ENCODE results near the gene NSFL1C. TPM values are rescaled to one million over a fixed set of nuclear protein-coding genes. Genes with fewer than 3 reads are reported as not detected.

The NSFL1C gene
- total RNA-seq, 1 donor from 2014 or later: 88.7 TPM

- Mint-ChIP-seq H3K27ac (no peak overlapping the region), H3K4me3 (ENCODE audit: low read depth) (no peak overlapping the region), H3K36me3 (ENCODE audit: insufficient read depth) (peaks cover 2% of the 10 kb centered on the region), H3K9me3 (ENCODE audit: low read depth) (peaks cover 22% of the 10 kb centered on the region), H3K4me1 (ENCODE audit: low read depth) (peaks cover 4% of the 10 kb centered on the region), H3K27me3 (peaks cover 16% of the 10 kb centered on the region)
- DNase-seq (ENCODE audit: low spot score, unreplicated experiment): no peak
- TF ChIP-seq CTCF (IDR thresholded peaks at IDR 0.05; ENCODE audit: unreplicated experiment): no peak
Observed at GRCh38 chr20:1496930-1497329, 30.3 kb upstream of the NSFL1C start.

- H3K27ac Mint-ChIP-seq: no peak overlapping the region
- peaks cover 19% of the 10 kb centered on the region for H3K27me3 Mint-ChIP-seq
- H3K9me3 Mint-ChIP-seq (ENCODE audit: low read depth): peaks cover 22% of the 10 kb centered on the region
- no peak for DNase-seq (ENCODE audit: low spot score, unreplicated experiment)
- no peaks in the 10 kb centered on the region for H3K4me1 Mint-ChIP-seq (ENCODE audit: low read depth)
- no peak overlapping the region for H3K4me3 Mint-ChIP-seq (ENCODE audit: low read depth)
- peaks cover 2% of the 10 kb centered on the region for H3K36me3 Mint-ChIP-seq (ENCODE audit: insufficient read depth)
- TF ChIP-seq CTCF (IDR thresholded peaks at IDR 0.05; ENCODE audit: unreplicated experiment): no peak
Observed at GRCh38 chr20:1494436-1494835, 27.8 kb upstream of the NSFL1C start.

GRCh38 chr20:1493536-1493935, 26.9 kb upstream of the NSFL1C start:
- H3K27ac Mint-ChIP-seq: no peak overlapping the region
- no peak overlapping the region for H3K4me3 Mint-ChIP-seq (ENCODE audit: low read depth)
- no peaks in the 10 kb centered on the region for H3K4me1 Mint-ChIP-seq (ENCODE audit: low read depth)
- H3K36me3 Mint-ChIP-seq (ENCODE audit: insufficient read depth): peaks cover 2% of the 10 kb centered on the region
- peaks cover 18% of the 10 kb centered on the region for H3K9me3 Mint-ChIP-seq (ENCODE audit: low read depth)
- DNase-seq (ENCODE audit: low spot score, unreplicated experiment): no peak
- TF ChIP-seq CTCF (IDR thresholded peaks at IDR 0.05; ENCODE audit: unreplicated experiment): no peak
- peaks cover 24% of the 10 kb centered on the region for H3K27me3 Mint-ChIP-seq

- Mint-ChIP-seq H3K9me3 (ENCODE audit: low read depth) (peaks cover 9% of the 10 kb centered on the region), H3K36me3 (ENCODE audit: insufficient read depth) (no peaks in the 10 kb centered on the region), H3K4me3 (ENCODE audit: low read depth) (no peak overlapping the region), H3K4me1 (ENCODE audit: low read depth) (no peaks in the 10 kb centered on the region), H3K27ac (no peak overlapping the region), H3K27me3 (peaks cover 30% of the 10 kb centered on the region)
- no peak for TF ChIP-seq CTCF (IDR thresholded peaks at IDR 0.05; ENCODE audit: unreplicated experiment)
- no peak for DNase-seq (ENCODE audit: low spot score, unreplicated experiment)
Observed at GRCh38 chr20:1491860-1492642, 25.4 kb upstream of the NSFL1C start.

- no peak within 1 kb of the TSS for H3K27ac Mint-ChIP-seq
- no peak for DNase-seq (ENCODE audit: low spot score, unreplicated experiment)
- H3K36me3 Mint-ChIP-seq (ENCODE audit: insufficient read depth): no peaks in the 10 kb centered on the region
- no peak within 1 kb of the TSS for H3K4me3 Mint-ChIP-seq (ENCODE audit: low read depth)
- peaks cover 4% of the 10 kb centered on the region for H3K4me1 Mint-ChIP-seq (ENCODE audit: low read depth)
- TF ChIP-seq CTCF (IDR thresholded peaks at IDR 0.05; ENCODE audit: unreplicated experiment): no peak
- peaks cover 2% of the 10 kb centered on the region for H3K9me3 Mint-ChIP-seq (ENCODE audit: low read depth)
- peaks cover 30% of the 10 kb centered on the region for H3K27me3 Mint-ChIP-seq
Observed at GRCh38 chr20:1491281-1491840, 24.7 kb upstream of the NSFL1C start, which contains the start of gene SIRPB2. SIRPB2 (minus strand) TSS chr20:1491420; CDS start chr20:1491359, 61 bp downstream.
